ENCODE data around the gene PRSS53. TPM values are rescaled to one million over a fixed set of nuclear protein-coding genes. Genes with fewer than 3 reads are reported as not detected.
A peak's percentile ranks its signal among the peaks of the same experiment; 100 is the strongest.
"Not testable (repeated sequence)": the region's sequence is repeated elsewhere in the genome, so short reads cannot be mapped to it uniquely, and the experiment has no call there.

The PRSS53 gene
- 4.0 to 4.9 TPM (median 4.5 TPM) in 3 replicates for total RNA-seq

DNA sequence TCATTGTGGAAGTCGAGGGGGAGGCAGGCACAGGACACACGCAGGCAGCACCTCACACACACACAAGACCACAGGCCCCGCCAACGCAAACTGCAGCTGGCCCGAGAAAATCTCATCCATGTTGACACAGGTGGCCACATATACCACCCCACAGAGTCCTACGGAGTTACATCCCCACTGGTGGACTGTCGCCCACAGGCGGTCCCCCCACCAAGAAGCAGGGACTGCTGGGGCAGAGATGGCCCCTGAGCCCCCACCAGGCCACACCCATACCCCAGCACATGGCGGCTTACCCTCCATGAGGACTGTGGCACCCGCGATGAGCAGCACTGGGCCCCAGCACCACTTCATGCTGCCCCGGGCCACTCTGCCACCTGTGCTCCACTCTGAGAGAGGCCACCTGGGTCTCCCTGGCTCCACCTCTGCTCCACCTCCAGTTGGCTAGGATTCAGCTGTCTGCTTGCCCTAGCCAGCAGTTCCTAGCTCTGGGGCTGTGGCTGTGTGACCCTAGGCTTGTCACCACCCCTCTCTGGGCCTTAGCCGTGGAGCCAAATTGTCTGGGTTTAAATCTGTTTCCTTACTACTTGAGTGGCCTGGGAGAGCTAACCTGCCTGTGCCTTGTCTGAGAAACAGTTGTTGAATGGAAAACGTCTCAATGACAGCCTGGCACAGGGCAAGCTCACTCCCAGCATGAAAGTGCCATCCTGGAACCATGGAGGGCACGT is at the start of gene PRSS53:
Gene PRSS53 (minus strand): TSS at position 485 of the 725 bp plus-strand sequence. CDS start 134 bp downstream, at position 351.
- peaks cover 3% of the 10 kb centered on the region for H3K4me1 Mint-ChIP-seq
- TF ChIP-seq, protein P1, sequence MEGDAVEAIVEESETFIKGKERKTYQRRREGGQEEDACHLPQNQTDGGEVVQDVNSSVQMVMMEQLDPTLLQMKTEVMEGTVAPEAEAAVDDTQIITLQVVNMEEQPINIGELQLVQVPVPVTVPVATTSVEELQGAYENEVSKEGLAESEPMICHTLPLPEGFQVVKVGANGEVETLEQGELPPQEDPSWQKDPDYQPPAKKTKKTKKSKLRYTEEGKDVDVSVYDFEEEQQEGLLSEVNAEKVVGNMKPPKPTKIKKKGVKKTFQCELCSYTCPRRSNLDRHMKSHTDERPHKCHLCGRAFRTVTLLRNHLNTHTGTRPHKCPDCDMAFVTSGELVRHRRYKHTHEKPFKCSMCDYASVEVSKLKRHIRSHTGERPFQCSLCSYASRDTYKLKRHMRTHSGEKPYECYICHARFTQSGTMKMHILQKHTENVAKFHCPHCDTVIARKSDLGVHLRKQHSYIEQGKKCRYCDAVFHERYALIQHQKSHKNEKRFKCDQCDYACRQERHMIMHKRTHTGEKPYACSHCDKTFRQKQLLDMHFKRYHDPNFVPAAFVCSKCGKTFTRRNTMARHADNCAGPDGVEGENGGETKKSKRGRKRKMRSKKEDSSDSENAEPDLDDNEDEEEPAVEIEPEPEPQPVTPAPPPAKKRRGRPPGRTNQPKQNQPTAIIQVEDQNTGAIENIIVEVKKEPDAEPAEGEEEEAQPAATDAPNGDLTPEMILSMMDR (IDR thresholded peaks at IDR 0.05; ENCODE audit: unreplicated experiment) = no peak
- H3K4me3 Mint-ChIP-seq = no peak within 1 kb of the TSS
- H3K27ac Mint-ChIP-seq = no peak within 1 kb of the TSS
- DNase-seq (ENCODE audit: low spot score in 2 of 2, unreplicated experiment in 2 of 2) = no peak
- peaks cover 2% of the 10 kb centered on the region for H3K36me3 Mint-ChIP-seq
- H3K9me3 Mint-ChIP-seq = no peaks in the 10 kb centered on the region
- H3K27me3 Mint-ChIP-seq (ENCODE audit: low read depth) = no peaks in the 10 kb centered on the region

DNA sequence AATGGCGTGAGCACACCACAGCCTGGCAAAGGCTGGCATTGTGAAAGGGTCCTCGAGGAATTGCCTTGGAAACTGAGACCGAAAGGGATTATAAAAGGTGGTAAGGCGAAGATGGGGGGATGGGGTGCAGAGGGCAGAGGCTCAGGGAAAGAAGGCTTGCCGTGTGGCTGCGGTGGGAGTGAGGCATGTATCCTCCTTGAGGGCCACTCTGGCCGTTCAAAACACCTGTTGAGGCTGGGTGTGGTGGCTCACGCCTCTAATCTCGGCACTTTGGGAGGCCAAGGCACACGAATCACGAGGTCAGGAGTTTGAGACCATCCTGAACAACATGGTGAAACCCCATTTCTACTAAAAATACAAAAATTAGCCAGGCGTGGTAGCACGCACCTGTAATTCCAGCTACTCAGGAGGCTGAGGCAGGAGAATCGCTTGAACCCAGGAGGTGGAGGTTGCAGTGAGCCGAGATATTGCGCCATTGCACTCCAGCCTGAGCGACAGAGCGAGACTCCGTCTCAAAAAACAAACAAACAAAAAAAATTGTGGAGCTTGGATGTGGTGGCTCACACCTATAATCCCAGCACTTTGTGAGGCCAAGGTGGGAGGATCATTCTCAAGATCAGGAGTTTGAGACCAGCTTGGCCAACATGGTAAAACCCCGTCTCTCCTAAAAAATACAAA is 48.2 kb upstream of the PRSS53 start:
- H3K4me3 Mint-ChIP-seq; H3K27me3 Mint-ChIP-seq (ENCODE audit: low read depth); H3K9me3 Mint-ChIP-seq; H3K36me3 Mint-ChIP-seq; DNase-seq (ENCODE audit: low spot score in 2 of 2, unreplicated experiment in 2 of 2): not testable (repeated sequence)
- H3K4me1 Mint-ChIP-seq = peaks cover 59% of the 10 kb centered on the region
- peak overlapping the region; percentile 67 for H3K27ac Mint-ChIP-seq

DNA sequence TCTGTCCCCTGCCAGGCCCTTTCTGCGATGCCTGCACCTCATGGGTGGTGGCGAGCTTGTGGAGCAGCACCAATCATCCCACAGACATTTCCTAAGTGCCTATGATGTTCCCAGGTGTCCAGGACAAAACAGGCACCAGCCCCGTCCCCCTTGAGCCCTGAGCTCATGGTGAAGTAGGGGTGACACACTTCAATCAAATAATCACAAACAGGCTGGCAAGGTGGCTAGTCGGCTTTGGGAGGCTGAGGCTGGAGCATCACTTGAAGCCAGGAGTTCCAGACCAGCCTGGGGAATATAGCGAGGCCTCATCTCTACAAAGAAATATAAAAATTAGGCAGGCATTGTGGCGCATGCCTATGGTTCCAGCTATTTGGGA is 47.5 kb upstream of the PRSS53 start:
- Mint-ChIP-seq H3K36me3 (peaks cover 3% of the 10 kb centered on the region), H3K27me3 (ENCODE audit: low read depth) (no peaks in the 10 kb centered on the region), H3K4me1 (peaks cover 57% of the 10 kb centered on the region), H3K27ac (peak overlapping the region; percentile 68), H3K9me3 (no peaks in the 10 kb centered on the region), H3K4me3 (peak overlapping the region; percentile 87)
- TF ChIP-seq, protein P1 (IDR thresholded peaks at IDR 0.05; ENCODE audit: unreplicated experiment) = no peak
- no peak for DNase-seq (ENCODE audit: low spot score in 2 of 2, unreplicated experiment in 2 of 2)

DNA sequence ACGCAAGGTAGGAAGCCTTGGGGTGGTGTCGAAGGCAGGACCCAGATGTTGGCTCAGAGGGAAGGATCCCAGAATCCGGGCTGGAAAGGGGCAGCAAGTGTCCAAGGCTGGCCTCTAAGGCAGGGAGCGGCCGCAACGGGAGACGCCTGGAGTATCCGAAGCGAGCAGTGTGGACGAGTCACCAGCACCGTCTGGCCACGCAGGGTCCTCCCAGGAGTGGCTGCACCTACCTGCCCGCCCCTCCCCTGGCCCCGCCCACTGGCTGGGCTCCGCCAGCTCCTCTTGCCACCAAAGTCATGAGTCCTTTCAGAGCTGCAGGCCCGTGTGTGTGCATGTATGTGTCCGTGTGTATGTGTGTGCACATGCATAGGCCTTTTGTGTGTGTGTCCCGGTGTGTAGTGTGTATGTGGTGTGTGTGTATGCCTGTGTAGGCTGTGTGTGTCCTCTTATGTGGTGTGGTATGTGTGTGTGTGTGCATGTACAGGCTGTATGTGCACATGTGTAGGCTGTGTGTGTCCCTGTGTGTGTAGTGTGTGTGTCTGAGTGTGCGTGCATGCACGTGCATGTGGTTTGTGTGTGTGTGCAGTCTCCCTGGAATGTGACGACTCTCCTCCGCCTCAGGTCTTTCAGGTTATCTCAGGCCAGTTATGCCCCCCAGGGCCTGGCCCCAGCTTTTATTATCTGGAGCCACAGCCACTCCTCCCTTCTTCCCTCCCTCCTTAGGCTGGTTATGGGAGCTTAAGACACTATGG is 47.0 kb upstream of the PRSS53 start, which contains the start of gene PRSS8:
Gene PRSS8 (minus strand): TSS at position 193 of the 752 bp plus-strand sequence. CDS start 229 bp downstream, outside the sequence.
- Mint-ChIP-seq H3K4me3 (peak within 1 kb of the TSS; percentile 87), H3K27me3 (ENCODE audit: low read depth) (no peaks in the 10 kb centered on the region), H3K4me1 (peaks cover 58% of the 10 kb centered on the region), H3K27ac (peak within 1 kb of the TSS; percentile 68), H3K9me3 (no peaks in the 10 kb centered on the region), H3K36me3 (peaks cover 7% of the 10 kb centered on the region)
- TF ChIP-seq, protein P1 (IDR thresholded peaks at IDR 0.05; ENCODE audit: unreplicated experiment) = no peak
- DNase-seq (ENCODE audit: low spot score in 2 of 2, unreplicated experiment in 2 of 2) = peak in 1 of 2 experiments; percentile 64

DNA sequence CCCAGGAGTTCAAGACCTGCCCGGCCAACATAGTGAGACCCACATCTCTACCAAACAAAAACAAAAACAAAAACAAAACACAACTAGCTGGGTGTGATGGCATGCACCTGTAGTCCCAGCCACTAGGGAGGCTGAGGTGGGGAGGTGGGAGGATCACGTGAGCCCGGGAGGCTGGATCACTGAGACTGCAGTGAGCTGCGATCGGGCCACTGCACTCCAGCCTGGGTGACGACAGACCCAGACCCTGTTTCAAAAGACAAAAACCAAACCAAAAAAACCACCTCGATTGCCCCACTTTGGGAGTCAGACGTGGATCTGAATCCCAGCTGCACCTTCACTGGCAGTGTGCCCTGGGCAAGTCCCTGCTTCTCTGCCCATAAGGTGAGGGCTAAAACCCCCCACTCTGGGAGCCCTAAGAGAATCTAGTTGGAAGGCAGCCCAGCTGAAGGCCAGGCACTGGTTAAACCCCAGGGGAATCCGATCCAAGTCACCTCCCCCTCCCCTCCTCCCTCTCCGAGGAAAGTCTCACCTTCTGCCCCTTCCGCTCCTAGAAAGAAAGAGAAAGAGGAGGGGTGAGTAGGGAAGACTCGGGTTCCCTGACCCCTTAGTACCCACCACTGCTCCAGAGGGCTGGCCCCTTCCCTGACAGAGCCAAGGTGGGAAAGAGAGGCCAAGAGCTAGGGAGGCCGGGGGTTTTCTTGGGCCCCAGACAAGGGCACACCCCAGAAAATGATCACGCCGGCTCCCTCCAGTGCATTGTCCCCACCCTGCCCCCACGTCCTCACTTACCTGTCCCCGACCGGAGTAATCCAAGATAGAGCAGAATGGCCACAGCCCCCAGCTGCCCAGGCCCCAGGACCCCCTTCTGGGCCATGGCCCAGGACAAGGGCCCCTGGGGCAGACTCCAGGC is 46.1 kb upstream of the PRSS53 start:
- Mint-ChIP-seq H3K9me3 (no peaks in the 10 kb centered on the region), H3K27me3 (ENCODE audit: low read depth) (no peaks in the 10 kb centered on the region), H3K4me3 (peak overlapping the region; percentile 87), H3K4me1 (peaks cover 61% of the 10 kb centered on the region), H3K36me3 (peaks cover 7% of the 10 kb centered on the region), H3K27ac (peak overlapping the region; percentile 68)
- TF ChIP-seq, protein P1 (IDR thresholded peaks at IDR 0.05; ENCODE audit: unreplicated experiment) = no peak
- peak in 1 of 2 experiments; percentile 60 for DNase-seq (ENCODE audit: low spot score in 2 of 2, unreplicated experiment in 2 of 2)
